GF-D8 (cell line): ENCODE measurements around the gene RBP7.

Experiments used
- DNase-seq: peaks from one replicate; lab custom pipeline; 2025; lab: John Stamatoyannopoulos, UW

RBP7 gene

GRCh38 chr1:10031461-10031860 is 34.4 kb downstream of the RBP7 start:
- DNase-seq: no peak

DNA sequence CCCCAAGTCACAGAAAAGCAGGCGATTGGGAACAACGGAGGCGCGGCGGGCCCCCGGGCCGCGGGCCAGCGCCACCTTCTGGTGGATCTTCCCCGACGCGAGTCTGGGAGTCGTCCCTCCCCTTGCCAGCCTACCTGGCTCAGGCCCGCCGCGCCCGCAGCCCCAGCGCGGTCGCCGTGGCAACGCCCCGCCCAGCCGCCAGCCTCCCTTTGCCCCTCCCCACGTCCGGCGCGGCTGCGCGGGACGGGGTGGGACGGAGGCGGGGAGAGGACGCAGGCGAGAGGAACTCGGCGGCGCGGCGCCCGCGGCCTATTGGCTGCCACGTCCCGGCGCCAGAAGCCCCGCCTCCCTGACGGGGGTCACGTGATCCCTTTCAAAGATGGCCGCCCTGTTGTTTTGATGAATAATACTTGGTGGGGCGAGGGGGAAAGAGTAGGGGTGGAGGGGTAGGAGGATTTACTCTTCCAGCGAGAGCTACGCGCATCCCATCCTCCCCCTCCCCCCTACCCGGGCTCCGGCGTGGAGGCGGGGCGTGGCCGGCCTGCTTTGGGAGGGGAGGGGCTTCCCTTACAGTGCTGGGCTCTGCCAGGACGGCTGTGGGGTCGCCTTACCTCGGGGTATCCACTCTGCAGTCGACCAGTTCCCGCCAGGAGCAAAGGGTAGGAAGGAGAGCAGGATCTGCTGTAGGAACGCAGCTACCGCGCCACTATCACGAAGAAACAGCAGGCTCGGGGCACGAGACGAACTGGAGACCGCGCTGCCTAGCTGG is 35.7 kb downstream of the RBP7 start, which contains the start of gene UBE4B:
UBE4B (plus strand) TSS at position 369 of the 769 bp plus-strand sequence. CDS start 713 bp downstream, outside the sequence.
- peak; percentile 90 for DNase-seq

DNA sequence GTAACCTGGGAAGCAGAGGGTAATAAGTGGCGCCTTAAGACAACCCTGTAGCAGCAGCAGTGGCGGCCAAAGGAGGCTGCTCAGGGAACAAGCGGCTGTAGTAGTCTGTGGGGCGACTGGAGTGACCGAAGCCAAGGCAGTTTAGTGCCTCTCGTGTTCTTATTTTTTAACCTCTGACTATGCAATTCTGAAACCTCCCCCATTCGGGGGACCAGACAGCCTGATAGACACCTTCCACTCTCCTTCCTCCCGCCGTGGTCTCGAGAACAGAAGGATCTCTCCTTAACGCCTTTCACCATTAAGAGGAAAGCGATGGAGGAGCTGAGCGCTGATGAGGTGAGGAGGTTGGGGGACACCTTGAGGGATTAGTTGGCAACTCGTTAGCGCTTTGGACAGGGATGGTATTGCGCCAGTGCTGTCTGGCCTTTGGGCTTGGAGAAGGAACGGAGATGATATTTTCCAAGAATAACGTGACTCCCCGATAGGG is 36.4 kb downstream of the RBP7 start:
- peak; percentile 16 for DNase-seq

DNA sequence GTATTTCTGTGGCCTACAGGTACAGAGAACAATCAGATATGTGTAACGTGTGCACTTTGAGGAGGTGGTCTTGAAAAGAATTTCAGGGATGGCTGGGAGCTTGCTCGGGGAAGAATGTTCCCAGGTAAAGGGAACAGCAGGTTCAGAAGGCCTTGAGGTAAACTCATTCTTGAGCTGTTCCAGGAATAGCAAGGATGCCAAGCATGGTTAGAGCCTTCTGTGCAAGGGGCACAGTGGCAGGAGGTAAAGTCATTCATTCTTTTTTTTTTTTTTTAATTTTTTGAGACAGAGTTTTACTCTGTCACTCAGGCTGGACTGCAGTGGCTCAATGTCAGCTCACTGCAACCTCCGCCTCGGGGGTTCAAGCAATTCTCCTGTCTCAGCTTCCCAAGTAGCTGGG is 45.7 kb downstream of the RBP7 start:
- no peak for DNase-seq

DNA sequence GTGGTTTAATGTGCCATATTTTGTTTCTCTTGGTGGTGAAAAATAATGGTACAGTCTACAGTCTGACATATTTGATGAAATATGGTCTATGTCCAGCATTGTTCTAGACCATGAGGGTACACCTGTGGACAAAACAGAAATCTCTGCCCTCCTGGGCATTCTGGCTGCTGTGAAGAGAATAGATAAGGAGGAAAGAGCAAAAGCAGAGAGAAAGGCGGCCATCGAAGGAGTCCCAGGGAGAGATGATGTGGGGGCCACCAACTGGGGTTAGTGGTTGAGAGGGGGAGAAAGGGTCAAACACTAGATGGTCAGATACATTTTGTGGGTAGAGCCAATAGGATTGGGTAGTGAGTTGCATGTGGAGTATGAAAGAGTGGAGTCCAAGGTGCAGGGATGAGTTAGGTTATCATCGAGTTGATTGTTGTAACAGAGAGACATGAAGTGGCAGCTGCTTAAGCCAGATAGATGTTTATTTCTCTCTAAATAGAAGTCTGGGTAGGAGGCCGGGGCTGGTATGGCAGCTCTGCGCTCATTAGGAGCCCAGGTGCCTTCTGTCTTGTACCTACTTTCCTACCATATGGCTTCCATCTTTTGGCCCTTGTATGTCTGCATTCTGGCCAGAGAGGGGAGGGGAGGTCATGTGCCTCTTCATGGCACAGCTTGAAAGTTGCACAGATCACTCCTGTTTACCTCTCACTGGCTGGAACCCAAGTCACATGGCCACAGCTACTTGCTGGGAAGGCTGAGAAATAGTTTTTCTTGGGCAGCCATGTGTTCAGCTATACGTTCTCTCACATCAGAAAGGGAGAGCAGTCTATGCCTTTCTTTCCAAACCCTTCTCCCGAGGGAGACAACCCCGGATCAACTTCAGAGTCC is 48.7 kb downstream of the RBP7 start:
- no peak for DNase-seq

DNA sequence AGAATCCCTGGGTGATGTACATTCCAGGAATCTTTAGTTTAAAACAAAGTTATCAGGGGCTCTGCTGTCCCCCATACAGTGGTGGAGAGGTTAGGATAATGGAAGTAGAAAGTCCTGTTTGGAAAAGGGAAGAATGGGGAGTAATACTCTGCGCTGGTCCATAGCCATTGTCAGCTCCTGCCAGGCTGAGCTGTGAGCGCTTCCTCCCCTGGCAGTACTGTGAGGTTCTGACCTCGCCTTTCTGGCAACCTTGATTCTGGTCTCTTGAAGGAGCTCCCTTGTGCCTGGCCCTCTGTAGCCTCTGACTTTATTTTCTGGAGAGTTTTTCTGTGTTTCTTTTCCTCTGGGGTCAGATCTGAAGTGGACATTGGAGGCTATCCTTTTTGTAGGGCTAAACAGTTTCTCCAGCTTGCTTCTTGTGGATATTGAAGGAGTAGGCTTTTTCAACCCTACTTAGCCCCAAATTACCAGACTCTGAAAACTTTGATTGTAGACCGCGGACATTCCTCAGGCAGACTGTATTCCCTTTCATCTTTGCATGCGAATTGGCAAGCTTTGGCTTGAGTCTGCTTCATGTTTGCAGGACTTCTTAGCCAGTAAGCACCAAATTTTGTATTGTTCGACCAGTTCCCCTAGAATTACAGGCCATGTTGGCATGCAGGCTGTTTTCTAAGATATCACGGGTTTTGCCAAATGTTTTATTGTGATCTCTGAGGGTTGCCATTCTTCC is 49.5 kb downstream of the RBP7 start:
- DNase-seq: no peak

- DNase-seq: no peak
Observed at GRCh38 chr1:10048601-10049000, 51.6 kb downstream of the RBP7 start.

GRCh38 chr1:10050611-10051010 is 53.6 kb downstream of the RBP7 start:
- DNase-seq: no peak

DNA sequence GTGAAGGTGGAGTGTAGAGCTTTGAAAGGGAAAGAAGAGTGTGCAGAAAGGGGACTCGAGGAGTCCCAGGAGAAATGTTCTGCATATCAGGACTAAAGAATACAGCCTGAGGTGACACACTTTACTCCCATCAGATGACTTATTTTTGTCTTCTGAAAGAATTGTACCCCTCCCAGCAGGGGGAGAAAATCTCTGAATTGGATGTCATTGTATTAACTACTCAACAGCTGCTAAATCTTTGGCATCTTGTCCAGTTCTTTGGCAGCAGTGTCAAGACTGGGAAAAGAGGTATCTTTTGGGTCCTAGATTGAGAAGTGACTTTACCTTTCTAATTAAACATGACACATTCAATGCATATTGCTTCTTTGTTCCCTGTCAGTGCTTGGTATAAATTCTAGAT is 54.6 kb downstream of the RBP7 start:
- DNase-seq: no peak

DNA sequence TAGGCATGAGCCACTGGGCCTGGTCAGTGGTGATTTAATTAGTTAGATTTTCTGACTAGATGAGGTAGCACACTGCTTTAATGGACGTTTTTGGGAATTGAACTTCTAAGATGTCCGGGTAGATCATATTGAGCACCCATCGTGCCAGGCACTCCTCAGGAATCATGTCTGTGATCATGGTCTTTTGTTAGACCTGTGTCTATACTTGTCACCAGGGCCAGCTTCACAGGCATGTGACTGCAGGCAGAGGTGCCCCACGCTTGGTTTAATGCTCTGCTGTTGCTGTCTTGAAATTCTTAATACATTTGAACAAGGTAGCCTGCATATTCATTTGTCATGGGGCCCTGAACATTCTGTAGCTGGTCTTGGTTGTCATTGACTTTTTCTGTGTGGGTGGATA is 55.3 kb downstream of the RBP7 start:
- no peak for DNase-seq

DNA sequence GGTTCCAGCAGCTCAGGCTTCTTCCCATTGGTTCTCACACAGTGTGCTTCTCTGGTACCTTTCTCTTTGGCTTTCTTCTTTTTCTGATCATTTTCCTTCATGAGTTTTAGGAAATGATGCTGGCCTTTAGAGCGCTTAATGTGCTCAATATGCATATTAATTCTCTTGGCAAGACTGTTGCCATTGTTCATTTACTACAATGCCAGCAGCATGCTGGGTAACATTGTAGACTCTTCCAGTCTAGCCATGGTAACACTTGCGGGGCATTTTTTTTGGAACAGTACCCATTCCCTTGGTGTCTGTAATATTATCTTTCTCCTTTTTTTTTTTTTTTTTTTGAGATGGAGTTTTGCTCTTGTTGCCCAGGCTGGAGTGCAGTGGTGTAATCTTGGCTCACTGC is 57.4 kb downstream of the RBP7 start:
- no peak for DNase-seq

DNA sequence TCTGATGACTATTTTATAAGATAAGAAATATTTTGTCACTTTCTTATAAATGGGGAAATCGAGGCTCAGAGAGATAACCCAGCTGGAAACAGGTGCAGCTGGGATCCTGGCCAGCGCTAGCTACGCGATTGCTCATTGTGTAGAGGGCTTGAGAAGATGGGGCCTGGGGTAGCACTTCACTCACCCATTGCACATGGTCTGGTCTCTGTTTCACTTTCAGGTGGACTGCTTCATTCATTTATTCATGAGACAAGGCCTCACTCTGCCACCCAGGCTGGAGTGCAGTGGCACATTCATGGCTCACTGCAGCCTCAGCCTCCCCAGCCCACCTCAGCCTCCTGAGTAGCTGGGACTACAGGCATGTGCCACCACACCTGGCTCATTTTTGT is 59.6 kb downstream of the RBP7 start:
- DNase-seq: no peak

- DNase-seq: no peak
Observed at GRCh38 chr1:10057343-10057742, 60.3 kb downstream of the RBP7 start.

DNA sequence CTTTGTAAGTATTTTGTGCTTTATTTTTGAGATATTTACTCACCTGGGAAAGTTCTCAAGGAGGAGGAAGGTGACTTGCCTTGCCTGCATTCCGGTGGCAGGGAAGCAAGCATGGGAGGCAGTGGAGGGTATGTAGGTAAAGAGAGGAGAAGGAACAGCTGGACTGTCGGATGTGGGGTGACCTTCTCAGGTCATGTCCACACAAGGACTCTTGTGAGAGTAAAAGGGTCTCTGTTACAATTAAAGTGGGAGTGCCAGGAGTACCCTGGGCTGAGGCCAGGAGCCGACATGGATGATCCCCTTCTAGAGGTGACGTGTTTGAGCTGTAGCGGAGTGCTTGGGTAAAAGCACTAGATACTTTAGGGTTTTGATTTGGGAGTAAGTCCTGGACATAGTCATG is 60.8 kb downstream of the RBP7 start:
- no peak for DNase-seq

DNA sequence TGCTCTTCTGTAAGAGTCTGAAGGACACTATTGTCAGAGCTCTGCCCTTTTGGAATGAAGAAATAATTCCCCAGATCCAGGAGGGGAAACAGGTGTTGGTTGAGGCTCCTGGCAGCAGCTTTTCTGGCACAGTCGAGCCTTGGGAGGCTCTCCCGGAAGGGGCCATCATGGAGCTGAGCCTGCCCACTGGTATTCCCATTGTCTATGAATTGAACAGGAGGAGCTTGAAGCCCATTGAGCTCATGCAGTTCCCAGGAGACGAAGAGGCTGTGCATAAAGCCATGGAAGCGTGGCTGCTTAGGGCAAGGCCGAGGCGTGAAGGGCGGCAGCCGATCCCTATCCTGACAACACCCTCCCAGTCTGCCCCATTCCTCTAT is 62.3 kb downstream of the RBP7 start:
- no peak for DNase-seq

DNA sequence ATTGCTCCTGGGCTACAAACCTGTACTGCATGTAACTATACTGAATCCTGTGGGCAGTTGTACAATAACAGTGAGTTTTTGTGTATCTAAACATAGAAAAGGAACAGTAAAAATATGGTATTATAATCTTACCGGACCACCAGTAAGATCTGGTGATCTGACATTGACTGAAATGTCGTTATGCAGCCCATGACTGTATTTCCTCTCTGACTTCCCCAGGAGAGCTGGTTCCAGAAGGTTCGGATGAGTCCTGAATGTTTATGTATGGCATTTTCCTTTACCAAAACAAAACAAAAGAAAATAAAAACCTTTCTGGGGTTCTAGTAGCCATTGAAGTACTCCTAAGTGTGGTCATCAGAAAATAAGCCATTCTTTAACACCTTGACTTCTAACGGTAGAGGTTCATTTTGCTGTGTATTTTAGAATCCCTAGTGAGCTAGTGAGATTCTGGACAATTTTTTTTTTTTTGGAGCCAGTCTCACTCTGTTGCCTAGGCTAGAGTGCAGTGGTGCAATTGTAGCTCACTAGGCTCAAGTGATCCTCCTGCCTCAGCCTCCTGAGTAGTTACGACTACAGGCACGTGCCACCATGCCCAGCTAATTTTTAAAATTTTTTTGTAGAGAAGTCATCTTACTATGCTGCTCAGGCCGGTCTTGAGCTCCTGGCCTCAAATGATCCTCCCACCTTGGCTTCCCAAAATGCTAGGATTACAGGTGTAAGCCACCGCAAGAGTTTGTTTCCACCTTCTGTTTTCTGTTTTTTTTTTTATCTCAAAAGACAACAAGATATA is 63.5 kb downstream of the RBP7 start:
- no peak for DNase-seq

DNA sequence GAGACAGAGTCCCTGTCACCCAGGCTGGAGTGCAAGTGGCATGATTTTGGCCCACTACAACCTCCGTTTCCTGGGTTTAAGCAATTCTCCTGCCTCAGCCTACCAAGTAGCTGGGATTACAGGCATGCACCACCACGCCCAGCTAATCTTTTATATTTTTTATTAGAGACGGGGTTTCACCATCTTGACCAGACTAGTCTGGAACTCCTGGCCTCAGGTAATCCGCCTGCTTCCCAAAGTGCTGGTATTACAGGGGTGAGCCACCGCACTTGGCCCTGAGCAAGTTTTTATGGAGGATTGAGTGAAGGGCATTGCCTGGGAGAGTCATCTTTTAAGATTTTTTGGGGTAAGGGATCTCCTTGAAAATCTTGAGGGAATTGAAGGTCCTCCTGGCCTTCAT is 64.2 kb downstream of the RBP7 start:
- no peak for DNase-seq

DNA sequence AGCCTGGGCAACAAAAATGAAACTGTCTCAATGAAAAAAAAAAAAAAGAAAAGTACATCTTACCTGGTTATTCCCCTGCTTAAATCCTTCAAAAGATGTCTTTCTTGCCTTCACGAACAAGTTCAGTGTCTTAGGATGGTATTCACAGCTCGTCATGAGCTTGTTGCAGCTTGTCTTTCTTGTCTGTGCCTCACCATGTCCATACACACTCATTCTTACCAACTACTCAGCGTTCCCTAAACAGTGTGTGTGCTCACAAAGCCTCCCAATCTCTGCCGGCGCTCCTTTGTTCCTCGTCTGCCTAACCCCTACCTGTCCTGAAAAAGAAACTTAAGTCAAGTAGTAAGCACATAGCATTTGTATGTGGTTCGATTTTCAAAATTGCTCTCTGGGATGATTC is 66.8 kb downstream of the RBP7 start:
- no peak for DNase-seq

- DNase-seq: peak; percentile 8
Observed at GRCh38 chr1:10064416-10065343, 67.7 kb downstream of the RBP7 start.

GRCh38 chr1:10065344-10065685 is 68.3 kb downstream of the RBP7 start:
- peak; percentile 46 for DNase-seq
